Amniotic stem cell (primary cell): Measurements from ENCODE around the gene TALDO1.

ENCODE experiments used
- DNase-seq: peaks from one replicate; lab custom pipeline; 2025; lab: John Stamatoyannopoulos, UW

TALDO1 gene

GRCh38 chr11:799641-800316 is 52.5 kb downstream of the TALDO1 start:
- DNase-seq: no peak

DNA sequence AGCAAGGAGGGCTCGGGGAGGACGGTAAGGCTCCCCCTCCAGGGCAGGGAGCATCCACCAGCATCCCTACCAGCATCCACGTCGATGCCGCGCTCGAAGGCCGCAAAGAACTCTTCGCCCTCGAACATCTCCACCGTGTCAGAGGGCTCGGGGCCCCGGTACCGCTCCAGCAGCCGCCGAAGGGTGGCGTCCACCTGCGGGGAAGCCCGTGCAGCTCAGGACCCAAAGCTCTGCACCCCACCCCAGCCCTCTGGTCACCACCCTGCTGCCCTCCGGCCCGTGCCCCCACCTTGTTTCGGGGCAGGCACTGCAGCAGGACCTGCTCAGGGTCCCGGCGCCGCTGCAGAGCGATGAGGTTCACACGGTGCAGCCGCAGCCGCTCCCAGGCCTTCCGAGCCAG is 53.2 kb downstream of the TALDO1 start:
- DNase-seq: no peak

DNA sequence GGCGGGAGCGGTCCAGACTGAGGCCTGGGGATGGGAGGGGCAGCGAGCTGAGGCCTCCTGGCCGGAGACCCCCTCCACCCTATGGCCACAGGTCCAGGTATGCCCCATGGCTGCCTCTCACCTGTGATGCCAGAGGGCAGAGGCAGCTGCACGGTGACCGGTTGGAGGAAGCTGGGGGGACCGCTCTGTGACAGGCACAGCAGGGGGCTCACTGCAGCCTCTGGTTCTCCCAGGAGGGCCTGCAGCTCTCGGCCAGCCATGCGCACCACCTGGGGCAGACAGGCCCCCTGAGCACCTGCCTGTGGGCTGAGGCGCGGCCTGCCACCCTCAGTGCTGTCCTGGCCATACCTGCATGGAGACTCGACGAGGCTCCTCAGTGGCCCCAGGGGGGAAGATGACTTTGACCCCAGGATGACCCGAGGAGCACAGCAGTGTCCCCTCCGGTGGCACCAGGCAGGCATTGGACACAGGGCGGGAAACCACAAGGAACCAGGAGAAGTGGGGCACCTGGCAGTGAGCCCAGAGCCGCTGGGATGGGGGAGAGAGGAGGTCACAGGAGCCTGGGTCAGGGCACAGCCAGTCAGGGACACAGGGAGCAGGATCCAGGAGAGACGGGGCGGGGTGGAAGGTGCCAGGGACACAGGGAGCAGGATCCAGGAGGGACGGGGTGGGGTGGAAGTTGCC is 54.0 kb downstream of the TALDO1 start:
- DNase-seq: no peak

- no peak for DNase-seq
Observed at GRCh38 chr11:802018-802617, 54.9 kb downstream of the TALDO1 start.

DNA sequence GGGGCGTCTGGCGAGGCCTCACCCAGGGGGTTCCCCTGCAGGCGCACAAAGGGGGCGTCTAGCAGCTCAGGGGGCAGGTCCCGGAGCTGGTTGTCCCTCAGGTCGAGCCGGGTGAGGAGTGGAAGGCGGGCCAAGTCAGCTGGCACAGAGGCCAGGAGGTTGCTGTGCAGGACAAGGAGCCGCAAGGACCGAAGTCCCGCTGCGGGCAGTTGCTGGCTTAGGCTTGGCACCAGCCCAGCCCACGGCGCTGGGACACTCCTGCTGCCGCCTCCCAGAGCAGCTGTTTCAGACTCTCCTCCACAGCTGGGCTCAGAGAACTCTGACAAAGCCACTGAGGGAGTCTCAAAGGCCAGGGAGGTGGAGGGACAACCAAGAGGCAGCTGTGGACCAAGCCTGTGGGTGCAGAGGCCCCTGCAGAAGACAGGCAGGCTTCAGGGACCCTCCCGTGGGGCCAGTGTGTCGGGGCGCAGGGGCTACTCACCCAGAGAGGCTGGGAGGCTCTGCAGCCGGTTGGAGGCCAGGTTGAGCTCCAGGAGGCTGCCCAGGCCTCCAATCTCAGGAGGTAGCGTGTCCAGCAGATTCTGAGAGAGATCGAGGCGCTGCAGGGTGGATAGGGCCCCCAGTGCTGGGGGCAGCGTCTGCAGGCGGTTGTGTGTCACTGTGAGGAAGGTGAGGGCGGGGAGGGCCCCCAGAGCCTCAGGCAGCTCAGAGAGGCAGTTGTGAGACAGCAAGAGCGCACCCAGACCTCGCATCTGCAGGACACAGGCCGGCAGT is 55.6 kb downstream of the TALDO1 start:
- DNase-seq: no peak

GRCh38 chr11:803467-803742 is 56.1 kb downstream of the TALDO1 start:
- DNase-seq: no peak

GRCh38 chr11:803770-804598 is 56.7 kb downstream of the TALDO1 start:
- DNase-seq: no peak

DNA sequence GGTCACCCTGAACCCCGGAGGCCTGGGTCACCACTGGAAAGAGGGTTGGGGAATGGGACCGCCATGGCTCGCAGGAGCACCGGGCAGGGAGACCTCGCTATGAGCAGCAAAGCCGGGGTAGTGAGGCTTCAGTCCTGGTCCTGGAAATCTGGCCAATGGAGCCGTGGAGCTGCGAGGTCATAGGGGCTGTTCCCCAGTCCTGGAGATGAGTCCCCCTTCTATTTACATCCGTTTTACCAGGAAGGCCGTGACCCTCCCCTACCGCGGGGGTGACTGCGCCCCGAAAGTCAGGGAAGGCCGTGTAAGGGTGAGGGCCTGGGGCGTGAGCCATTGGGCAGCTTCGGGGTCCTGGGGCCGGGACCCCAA is 57.3 kb downstream of the TALDO1 start:
- no peak for DNase-seq

DNA sequence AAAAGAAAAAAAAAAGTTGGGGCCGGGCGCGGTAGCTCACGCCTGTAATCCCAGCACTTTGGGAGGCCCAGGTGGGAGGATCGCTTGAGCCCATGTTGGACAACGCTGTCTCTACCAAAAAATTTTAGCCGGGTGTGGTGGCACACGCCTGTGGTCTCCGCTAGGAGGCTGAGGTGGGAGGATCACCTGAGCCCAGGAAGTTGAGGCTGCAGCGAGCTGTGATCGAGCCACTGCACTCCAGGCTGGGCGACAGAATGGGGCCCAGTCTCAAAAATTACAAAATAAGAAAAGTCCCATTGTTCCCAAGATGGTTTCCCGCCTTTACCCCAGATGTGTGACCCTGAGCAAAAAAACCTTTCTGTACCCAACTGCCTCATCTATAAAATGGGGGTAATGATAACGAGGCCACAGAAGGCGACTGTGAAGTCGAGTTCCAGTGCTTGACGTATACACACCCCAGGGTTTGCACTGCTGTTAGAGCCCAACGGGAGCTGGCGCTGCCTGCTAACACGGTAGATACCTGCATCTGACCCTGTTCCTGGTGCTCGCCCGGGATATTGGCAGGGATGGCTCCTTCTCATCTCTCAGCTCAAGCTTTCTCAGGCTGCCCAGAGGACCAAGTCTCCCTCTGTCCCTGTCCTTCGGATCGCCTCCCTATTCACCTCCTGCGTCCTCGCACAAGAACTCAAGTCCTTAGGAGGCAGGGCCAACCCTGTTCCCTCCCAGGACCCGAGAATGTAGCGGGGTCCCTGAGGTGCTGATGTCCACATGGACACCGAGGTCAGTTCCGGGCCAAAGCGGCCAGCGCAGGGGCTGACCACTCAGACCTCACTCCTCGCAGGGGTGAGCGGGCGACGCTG is 61.4 kb downstream of the TALDO1 start:
- no peak for DNase-seq

GRCh38 chr11:809287-810039 is 62.2 kb downstream of the TALDO1 start, which contains the start of gene RPLP2:
Gene RPLP2, plus strand, starts transcription at chr11:809967. Its CDS starts 268 bp downstream, at chr11:810235.
- DNase-seq: peak; percentile 87

GRCh38 chr11:810040-810567 is 62.8 kb downstream of the TALDO1 start:
- no peak for DNase-seq

DNA sequence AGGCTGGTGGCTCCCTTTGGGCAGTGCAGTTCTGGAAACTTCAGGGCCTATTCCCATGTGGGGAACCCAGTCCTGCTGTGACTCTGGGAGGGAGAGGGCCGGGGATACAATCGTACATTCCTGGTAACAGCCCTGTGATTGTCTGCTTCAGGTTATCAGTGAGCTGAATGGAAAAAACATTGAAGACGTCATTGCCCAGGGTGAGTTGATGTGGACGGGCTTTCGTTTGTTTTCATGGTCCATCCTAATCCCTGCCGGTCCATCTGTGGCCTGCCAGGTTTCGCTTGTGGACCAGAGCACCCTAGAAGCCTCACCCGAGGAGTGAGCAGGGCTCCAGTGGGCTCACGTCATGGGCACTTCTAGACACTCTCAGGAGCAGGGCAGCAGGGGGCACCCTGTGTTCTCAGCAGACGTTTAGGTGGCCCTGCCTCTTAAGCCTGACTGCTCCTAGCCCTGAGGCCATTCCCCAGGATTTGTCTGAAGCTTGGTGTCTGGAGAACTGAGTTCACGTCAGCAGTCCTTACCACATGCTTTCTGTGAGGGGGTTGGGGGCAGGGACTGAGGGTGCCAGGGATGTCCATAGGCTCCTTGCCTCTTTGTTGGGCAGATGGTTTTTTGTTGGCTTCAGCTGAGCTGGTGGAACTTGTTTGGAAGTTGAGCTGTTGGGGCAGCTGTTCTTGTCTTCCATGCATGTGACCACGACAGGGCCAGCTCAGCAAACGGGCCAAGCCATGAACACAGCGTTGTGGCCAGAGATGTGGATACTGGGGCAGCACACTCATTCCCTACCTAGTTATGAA is 64.4 kb downstream of the TALDO1 start:
- no peak for DNase-seq

DNA sequence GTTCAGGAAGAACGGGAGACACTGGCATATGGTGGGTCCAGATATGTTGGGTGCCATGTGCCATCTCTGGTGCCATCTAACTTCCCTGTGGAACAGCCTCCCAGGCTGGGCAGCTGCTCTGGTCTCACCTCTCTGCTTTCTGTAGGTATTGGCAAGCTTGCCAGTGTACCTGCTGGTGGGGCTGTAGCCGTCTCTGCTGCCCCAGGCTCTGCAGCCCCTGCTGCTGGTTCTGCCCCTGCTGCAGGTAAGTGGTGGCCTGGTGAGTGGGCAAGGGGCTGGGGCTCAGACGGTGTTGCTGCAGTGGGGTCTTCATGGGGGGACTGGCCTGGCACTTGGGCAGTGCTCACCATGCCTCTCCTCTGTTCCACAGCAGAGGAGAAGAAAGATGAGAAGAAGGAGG is 65.1 kb downstream of the TALDO1 start:
- DNase-seq: no peak

DNA sequence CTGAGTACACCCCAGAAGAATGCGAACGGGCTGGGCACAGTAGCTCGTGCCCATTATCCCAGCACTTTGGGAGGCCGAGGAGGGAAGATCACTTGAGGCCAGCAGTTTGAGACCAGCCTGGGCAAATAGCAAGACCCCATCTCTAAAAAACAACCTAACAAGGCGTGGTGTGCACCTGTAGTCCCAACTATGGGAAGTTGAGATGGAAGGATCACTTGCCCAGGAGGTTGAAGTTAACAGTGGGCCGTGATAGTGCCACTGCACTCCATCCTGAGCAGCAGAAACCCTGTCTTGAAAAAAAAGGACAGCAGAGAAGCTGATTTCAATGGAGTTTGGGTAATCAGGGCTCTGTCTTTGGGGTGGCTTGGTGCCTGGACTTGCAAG is 65.8 kb downstream of the TALDO1 start:
- DNase-seq: no peak

GRCh38 chr11:813456-814096 is 66.3 kb downstream of the TALDO1 start:
- no peak for DNase-seq
